ENCODE results near the gene GINS1.

DNA sequence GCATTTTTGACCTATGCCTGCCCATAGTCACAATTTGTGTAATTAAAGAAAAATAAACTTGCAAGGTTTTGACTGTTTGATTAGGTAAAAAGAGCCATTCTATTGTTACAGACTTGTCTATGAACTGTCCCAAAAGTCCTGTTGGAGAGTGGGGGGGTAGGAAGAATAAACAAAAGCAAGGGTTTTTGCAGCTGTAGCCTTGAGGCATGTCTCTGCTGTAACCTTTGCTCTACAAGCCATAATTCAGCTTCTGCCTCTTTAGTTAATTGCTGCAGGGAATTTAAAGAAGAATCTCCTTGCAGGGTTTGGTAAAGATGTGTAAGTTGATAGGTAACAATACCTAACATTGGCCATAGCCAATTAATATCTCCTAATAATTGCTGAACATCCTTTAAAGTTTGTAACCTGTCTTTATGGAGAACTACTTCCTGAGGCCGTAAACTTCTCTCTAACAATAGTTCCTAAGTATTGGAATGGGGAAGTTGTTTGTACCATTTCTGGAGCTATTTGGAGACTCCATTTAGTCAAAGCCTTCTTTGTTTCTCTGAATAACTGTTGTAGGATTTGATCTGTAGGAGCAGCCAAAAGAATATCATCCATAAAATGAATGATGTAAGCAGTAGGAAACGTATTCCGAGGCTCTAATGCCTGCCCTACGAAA is 9.0 kb upstream of the GINS1 start:
- TF ChIP-seq, protein P1, sequence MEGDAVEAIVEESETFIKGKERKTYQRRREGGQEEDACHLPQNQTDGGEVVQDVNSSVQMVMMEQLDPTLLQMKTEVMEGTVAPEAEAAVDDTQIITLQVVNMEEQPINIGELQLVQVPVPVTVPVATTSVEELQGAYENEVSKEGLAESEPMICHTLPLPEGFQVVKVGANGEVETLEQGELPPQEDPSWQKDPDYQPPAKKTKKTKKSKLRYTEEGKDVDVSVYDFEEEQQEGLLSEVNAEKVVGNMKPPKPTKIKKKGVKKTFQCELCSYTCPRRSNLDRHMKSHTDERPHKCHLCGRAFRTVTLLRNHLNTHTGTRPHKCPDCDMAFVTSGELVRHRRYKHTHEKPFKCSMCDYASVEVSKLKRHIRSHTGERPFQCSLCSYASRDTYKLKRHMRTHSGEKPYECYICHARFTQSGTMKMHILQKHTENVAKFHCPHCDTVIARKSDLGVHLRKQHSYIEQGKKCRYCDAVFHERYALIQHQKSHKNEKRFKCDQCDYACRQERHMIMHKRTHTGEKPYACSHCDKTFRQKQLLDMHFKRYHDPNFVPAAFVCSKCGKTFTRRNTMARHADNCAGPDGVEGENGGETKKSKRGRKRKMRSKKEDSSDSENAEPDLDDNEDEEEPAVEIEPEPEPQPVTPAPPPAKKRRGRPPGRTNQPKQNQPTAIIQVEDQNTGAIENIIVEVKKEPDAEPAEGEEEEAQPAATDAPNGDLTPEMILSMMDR (IDR thresholded peaks at IDR 0.05) = no peak
- no peak for TF ChIP-seq POLR2A (IDR thresholded peaks at IDR 0.05)
